Spinal cord (tissue), 10 donors: ENCODE measurements around the gene DNAAF1. TPM values are rescaled to one million over a fixed set of nuclear protein-coding genes. Genes with fewer than 3 reads are reported as not detected.

Experiments used
- DNase-seq, 6 donors: peaks; one replicate each; pipeline versions ENCODE4 v3.0.0 to v3.0.0-alpha.2; 2013 to 2015; ENCODE audit warnings: low spot score in 6 of 6, low read depth in 4 of 6
- H3K27ac ChIP-seq: one replicate; pipeline ENCODE4 v1.5.1; 2013; ENCODE audit warnings: low read depth, low read length, control low read depth
- H3K27me3 ChIP-seq: one replicate; pipeline ENCODE4 v1.6.1; 2013; ENCODE audit warnings: low read length; ENCODE audit not compliant: control insufficient read depth, insufficient read depth
- H3K36me3 ChIP-seq: one replicate; pipeline ENCODE4 v1.6.1; 2013; ENCODE audit warnings: low read length; ENCODE audit not compliant: control insufficient read depth, insufficient read depth
- H3K4me1 ChIP-seq: one replicate; pipeline ENCODE4 v1.6.1; 2013; ENCODE audit warnings: low read length; ENCODE audit not compliant: control insufficient read depth, insufficient read depth
- H3K4me3 ChIP-seq: one replicate; pipeline ENCODE4 v1.5.1; 2013; ENCODE audit warnings: low read depth, low read length, control low read depth
- H3K9me3 ChIP-seq: one replicate; pipeline ENCODE4 v1.6.1; 2013; ENCODE audit warnings: low read length; ENCODE audit not compliant: control insufficient read depth, insufficient read depth
- WGBS: methylation state at CpG from one replicate; pipeline ENCODE4 v1.1.5; 2013; ENCODE audit warnings: missing lambda C conversion rate; ENCODE audit not compliant: insufficient coverage; 5-methylcytosine and 5-hydroxymethylcytosine counted together
- polyA plus RNA-seq, 2 donors: library from polyadenylated mRNA; unstranded; fragments of 120-200 nt; gene quantifications; one replicate each; pipeline ENCODE4 v1.2.1, GENCODE V29; 2013; ENCODE audit not compliant: insufficient read length in 2 of 2
- total RNA-seq, 2 donors: library from RNA; depleted of rRNA in 1 of 2; stranded (reverse); fragments of 120-200 nt in 1 of 2; fragments of >200 nt in 1 of 2; gene quantifications; one replicate each; pipeline versions ENCODE4 v1.2.3 to v1.2.4, GENCODE V29; 2013 to 2014
- donor health status: healthy.

DNAAF1 gene
- total and polyA plus RNA-seq, 4 donors: 2.7 to 21.2 (median 20.5) TPM

- H3K36me3 ChIP-seq: peaks cover 10% of the 10 kb centered on the region
- no peak overlapping the region for H3K27ac ChIP-seq
- no CpG with 5 or more reads among the region's 2 CpGs for WGBS
- no peak overlapping the region for H3K4me3 ChIP-seq
- DNase-seq: no peak
- H3K9me3 ChIP-seq: no peaks in the 10 kb centered on the region
- peaks cover 16% of the 10 kb centered on the region for H3K4me1 ChIP-seq
- no peaks in the 10 kb centered on the region for H3K27me3 ChIP-seq
Measured at GRCh38 chr16:84138500-84138823, 6.6 kb upstream of the DNAAF1 start.

GRCh38 chr16:84138824-84139627, 6.1 kb upstream of the DNAAF1 start:
- DNase-seq: no peak
- Histone ChIP-seq H3K27me3 (no peaks in the 10 kb centered on the region), H3K4me1 (peaks cover 22% of the 10 kb centered on the region), H3K9me3 (no peaks in the 10 kb centered on the region), H3K36me3 (peaks cover 10% of the 10 kb centered on the region), H3K4me3 (no peak overlapping the region), H3K27ac (peak overlapping the region; percentile 36)
- 32% methylated on average over 8 of the region's 14 CpGs for WGBS

GRCh38 chr16:84139628-84140258, 5.4 kb upstream of the DNAAF1 start:
- H3K27ac ChIP-seq: peak overlapping the region; percentile 36
- no peaks in the 10 kb centered on the region for H3K9me3 ChIP-seq
- H3K4me3 ChIP-seq: no peak overlapping the region
- no peaks in the 10 kb centered on the region for H3K27me3 ChIP-seq
- no peak for DNase-seq
- peaks cover 27% of the 10 kb centered on the region for H3K4me1 ChIP-seq
- WGBS: 83% methylated on average over 5 of the region's 6 CpGs
- H3K36me3 ChIP-seq: peaks cover 10% of the 10 kb centered on the region

GRCh38 chr16:84141143-84141670, 3.9 kb upstream of the DNAAF1 start:
- H3K27ac ChIP-seq: no peak overlapping the region
- H3K36me3 ChIP-seq: peaks cover 10% of the 10 kb centered on the region
- 66% methylated on average over 11 of the region's 13 CpGs for WGBS
- no peaks in the 10 kb centered on the region for H3K9me3 ChIP-seq
- no peak overlapping the region for H3K4me3 ChIP-seq
- no peak for DNase-seq
- peaks cover 26% of the 10 kb centered on the region for H3K4me1 ChIP-seq
- H3K27me3 ChIP-seq: no peaks in the 10 kb centered on the region

GRCh38 chr16:84143081-84143480, 2.0 kb upstream of the DNAAF1 start:
- H3K4me3 ChIP-seq: no peak overlapping the region
- no peaks in the 10 kb centered on the region for H3K27me3 ChIP-seq
- peaks cover 5% of the 10 kb centered on the region for H3K36me3 ChIP-seq
- H3K9me3 ChIP-seq: no peaks in the 10 kb centered on the region
- peaks cover 18% of the 10 kb centered on the region for H3K4me1 ChIP-seq
- no peak for DNase-seq
- H3K27ac ChIP-seq: no peak overlapping the region
- no CpG with 5 or more reads among the region's 1 CpG for WGBS

- Histone ChIP-seq H3K27me3 (no peaks in the 10 kb centered on the region), H3K4me1 (peaks cover 18% of the 10 kb centered on the region), H3K36me3 (peaks cover 5% of the 10 kb centered on the region), H3K9me3 (no peaks in the 10 kb centered on the region), H3K4me3 (peak overlapping the region; percentile 84), H3K27ac (no peak overlapping the region)
- WGBS: 18% methylated on average over 6 of the region's 13 CpGs
- peak in 1 of 6 donors; percentile 34 for DNase-seq
Measured at GRCh38 chr16:84143784-84144199, 1.3 kb upstream of the DNAAF1 start.

GRCh38 chr16:84144209-84144858, 774 bp upstream of the DNAAF1 start:
- H3K4me3 ChIP-seq: peak overlapping the region; percentile 84
- H3K36me3 ChIP-seq: peaks cover 5% of the 10 kb centered on the region
- peak overlapping the region; percentile 61 for H3K27ac ChIP-seq
- peak in 2 of 6 donors; percentile 54 to 72 for DNase-seq
- H3K27me3 ChIP-seq: no peaks in the 10 kb centered on the region
- WGBS: under 1% methylated on average over 33 of the region's 39 CpGs
- H3K4me1 ChIP-seq: peaks cover 18% of the 10 kb centered on the region
- no peaks in the 10 kb centered on the region for H3K9me3 ChIP-seq

- no peak overlapping the region for H3K4me3 ChIP-seq
- WGBS: 68% methylated on average over 2 of the region's 3 CpGs
- no peaks in the 10 kb centered on the region for H3K27me3 ChIP-seq
- no peaks in the 10 kb centered on the region for H3K36me3 ChIP-seq
- DNase-seq: no peak
- H3K9me3 ChIP-seq: no peaks in the 10 kb centered on the region
- H3K4me1 ChIP-seq: peaks cover under 1% of the 10 kb centered on the region
- no peak overlapping the region for H3K27ac ChIP-seq
Measured at GRCh38 chr16:84150926-84151325, 5.8 kb downstream of the DNAAF1 start.

- H3K9me3 ChIP-seq: no peaks in the 10 kb centered on the region
- no peaks in the 10 kb centered on the region for H3K4me1 ChIP-seq
- H3K27ac ChIP-seq: no peak overlapping the region
- 63% methylated on average over 7 of the region's 8 CpGs for WGBS
- H3K27me3 ChIP-seq: no peaks in the 10 kb centered on the region
- no peak for DNase-seq
- H3K36me3 ChIP-seq: no peaks in the 10 kb centered on the region
- H3K4me3 ChIP-seq: no peak overlapping the region
Measured at GRCh38 chr16:84153660-84154214, 8.6 kb downstream of the DNAAF1 start.
